ENCODE measurements around the gene GTF2A2.

DNA sequence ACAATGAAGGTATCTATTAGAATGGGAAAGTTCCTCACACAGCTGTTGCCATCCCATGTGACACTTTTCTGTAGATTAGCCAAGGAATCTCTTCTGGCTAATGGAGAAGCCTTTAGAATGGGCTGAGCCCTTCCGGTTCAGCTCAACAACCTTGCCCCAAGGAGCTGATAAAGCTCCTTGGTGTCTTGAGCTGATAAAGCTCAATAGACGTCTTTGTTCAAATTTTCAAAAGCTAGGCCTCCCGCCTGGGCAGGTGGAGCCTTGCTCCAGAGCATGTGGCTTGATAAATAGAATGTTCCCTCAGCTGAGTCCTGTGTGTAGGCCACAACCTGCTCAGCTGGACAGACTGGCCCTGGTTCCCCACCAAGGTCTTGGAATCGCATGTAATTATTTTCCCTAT, 39.0 kb upstream of the GTF2A2 start:
- TF ChIP-seq, protein P1, sequence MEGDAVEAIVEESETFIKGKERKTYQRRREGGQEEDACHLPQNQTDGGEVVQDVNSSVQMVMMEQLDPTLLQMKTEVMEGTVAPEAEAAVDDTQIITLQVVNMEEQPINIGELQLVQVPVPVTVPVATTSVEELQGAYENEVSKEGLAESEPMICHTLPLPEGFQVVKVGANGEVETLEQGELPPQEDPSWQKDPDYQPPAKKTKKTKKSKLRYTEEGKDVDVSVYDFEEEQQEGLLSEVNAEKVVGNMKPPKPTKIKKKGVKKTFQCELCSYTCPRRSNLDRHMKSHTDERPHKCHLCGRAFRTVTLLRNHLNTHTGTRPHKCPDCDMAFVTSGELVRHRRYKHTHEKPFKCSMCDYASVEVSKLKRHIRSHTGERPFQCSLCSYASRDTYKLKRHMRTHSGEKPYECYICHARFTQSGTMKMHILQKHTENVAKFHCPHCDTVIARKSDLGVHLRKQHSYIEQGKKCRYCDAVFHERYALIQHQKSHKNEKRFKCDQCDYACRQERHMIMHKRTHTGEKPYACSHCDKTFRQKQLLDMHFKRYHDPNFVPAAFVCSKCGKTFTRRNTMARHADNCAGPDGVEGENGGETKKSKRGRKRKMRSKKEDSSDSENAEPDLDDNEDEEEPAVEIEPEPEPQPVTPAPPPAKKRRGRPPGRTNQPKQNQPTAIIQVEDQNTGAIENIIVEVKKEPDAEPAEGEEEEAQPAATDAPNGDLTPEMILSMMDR (conservative IDR thresholded peaks at IDR 0.05), result no peak
- TF ChIP-seq ZFX (IDR thresholded peaks at IDR 0.05), result no peak

All from C4-2B (cell line).